ENCODE measurements around the gene ARTN.

Gene ARTN

GRCh38 chr1:43974443-43975248 lies 41.0 kb downstream of the ARTN start, which contains the start of gene ATP6V0B:
Gene ATP6V0B (plus strand): TSS chr1:43974960. CDS start chr1:43975041, 81 bp downstream.
- peak; percentile 88 for DNase-seq

DNA sequence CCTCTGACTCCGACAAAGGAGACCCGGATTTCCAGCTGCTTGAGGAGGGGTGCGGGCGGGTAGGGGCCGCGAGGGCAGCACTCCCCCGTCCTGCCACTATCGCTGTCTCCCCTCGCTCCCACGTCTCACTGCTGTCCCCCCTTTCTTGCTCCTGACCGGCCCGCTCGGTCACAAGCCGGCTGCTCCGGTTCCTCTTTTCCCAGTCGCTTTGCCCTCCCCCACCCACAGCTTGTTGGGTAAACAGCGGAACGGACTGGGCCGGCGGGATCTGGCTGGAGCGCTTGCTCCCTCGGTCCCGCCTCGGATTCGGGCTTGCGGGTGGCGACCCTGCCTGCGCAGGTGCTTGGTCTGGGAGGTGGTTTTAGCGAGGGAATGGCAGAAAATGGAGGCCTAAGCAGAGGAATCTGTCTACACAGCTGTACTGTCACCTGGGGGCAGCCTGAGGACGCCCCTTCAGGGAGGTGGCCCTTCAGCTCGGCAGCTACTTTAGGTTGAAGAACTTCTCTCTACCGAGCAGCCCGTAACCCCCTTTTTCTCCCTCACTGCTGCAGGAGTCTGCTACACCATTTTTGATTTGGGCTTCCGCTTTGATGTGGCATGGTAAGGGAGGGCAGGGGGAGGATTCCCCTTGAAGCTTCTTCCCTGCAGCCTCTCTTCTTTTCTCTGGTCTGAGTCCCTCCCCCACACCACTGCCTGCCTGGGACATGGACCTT lies 41.8 kb downstream of the ARTN start:
- no peak for DNase-seq

GRCh38 chr1:43976045-43976444 lies 42.4 kb downstream of the ARTN start:
- DNase-seq = no peak

DNA sequence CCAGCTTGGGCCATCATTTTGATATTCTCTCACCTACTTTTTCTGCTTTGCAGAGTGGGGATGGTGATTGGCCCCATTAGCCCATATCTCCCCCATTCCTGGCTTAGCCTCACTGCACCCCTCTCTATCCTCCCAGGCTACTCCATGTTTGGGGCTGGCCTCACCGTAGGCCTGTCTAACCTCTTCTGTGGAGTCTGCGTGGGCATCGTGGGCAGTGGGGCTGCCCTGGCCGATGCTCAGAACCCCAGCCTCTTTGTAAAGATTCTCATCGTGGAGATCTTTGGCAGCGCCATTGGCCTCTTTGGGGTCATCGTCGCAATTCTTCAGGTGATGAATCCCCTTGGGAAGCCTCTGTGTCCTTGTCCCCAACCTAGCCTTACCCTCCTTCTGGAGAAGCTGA lies 43.3 kb downstream of the ARTN start:
- DNase-seq = no peak

GRCh38 chr1:43977376-43978263 lies 44.0 kb downstream of the ARTN start:
- no peak for DNase-seq

- DNase-seq = no peak
Observed at GRCh38 chr1:43978264-43978550, 44.6 kb downstream of the ARTN start.

DNA sequence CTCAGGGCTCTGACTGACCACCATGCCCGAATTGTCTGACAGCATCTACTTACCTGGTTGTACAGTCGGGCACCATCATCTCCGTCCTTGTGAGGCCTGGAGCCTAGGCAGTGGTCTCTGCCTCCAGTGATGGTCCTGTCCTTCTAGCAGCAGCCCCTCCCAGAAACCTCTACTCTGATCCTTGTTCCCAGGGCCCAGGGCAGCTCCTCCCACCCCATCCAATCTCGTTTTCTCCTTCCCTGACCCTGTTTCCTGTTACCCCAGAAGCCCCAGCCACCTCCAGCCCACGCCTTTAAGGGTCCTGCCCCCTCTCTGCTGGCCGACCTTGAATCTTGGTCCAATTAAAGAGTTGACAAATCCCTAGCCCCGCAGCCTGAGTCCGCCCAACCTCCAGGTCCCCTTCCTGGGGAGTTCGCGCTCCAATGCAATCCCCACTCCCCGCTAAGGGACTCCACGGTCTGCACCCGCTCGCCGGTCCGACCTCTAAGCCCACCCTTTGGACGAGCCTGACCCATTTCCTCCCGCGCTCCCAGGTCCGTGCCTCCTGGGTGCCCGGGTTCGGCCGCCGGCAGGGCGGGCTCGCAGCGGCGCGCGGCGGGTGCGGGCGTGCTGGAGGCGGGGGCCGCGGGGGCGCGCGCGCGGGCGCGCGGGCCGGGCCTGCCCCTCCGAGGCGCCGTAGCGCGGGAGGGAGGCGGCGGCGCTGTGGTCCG lies 45.1 kb downstream of the ARTN start, which contains the start of gene B4GALT2:
Gene B4GALT2 (plus strand): TSS at position 660 of the 710 bp plus-strand sequence. CDS start 1,951 bp downstream, outside the sequence.
- DNase-seq = no peak

DNA sequence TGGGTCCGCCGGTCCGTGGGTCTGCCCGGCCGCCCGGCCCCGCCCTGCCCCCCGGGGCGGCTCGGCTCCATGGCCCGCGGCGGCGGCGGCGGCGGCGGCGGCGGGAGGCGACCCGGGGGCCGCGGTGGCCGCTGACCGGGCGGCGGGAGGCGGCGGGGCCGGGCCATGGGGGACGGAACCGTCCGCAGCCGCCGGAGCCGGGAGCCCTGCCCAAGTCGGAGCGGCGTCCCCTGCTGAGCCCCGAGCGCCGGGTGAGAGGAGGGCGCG lies 45.6 kb downstream of the ARTN start:
- DNase-seq = no peak

- no peak for DNase-seq
Observed at GRCh38 chr1:43979528-43980254, 46.1 kb downstream of the ARTN start.

DNA sequence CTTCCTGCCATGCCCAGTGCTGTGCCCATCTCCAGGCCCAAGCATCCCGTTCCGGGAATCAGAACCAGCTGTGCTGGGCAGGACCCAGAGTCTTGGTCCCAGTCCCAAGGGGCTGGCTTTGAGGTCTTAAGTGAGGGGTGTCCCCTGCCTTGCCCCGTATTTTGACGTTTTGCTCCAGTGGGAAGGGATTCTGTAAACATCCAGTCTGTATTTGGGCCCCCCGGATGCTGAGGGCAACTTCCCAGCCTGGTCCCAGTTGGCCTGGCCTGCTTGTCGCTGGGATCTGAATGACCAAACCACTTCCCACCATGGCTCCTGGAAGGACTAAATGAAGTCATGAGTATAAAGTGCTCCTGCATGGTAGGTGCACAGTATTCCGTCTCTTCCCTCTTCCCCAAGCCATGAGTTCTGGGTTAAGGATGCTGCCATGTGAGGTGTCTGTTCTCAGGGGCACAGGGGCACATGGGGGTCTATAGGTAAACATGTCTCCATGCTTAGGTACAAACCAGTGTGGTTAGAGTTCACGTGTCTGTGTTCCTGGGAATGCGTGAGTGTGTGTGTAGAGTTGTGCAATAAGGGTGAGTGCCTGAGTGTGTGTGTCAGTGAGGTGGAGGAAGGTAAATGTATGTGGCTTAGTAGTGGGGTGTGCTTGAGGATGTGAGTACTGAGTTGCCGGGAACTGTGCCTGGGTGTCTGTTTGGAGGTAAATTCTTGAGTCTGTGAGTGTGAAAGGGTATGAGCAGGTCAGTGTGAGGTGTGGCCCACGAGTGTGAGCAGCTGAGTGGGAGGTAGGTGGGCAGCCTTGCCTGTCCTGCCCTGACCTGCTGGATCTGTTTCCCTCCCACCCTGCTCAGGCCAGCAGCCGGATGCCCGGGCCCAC lies 46.9 kb downstream of the ARTN start:
- no peak for DNase-seq

DNA sequence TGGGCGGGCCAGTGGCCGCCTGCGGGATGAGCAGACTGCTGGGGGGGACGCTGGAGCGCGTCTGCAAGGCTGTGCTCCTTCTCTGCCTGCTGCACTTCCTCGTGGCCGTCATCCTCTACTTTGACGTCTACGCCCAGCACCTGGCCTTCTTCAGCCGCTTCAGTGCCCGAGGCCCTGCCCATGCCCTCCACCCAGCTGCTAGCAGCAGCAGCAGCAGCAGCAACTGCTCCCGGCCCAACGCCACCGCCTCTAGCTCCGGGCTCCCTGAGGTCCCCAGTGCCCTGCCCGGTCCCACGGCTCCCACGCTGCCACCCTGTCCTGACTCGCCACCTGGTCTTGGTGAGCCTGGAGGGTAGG lies 47.5 kb downstream of the ARTN start:
- DNase-seq = no peak

- DNase-seq = no peak
Observed at GRCh38 chr1:43981636-43982035, 48.0 kb downstream of the ARTN start.

GRCh38 chr1:43982241-43982640 lies 48.6 kb downstream of the ARTN start:
- DNase-seq = no peak

GRCh38 chr1:43982808-43983207 lies 49.2 kb downstream of the ARTN start:
- DNase-seq = no peak

- no peak for DNase-seq
Observed at GRCh38 chr1:43983253-43983899, 49.8 kb downstream of the ARTN start.

DNA sequence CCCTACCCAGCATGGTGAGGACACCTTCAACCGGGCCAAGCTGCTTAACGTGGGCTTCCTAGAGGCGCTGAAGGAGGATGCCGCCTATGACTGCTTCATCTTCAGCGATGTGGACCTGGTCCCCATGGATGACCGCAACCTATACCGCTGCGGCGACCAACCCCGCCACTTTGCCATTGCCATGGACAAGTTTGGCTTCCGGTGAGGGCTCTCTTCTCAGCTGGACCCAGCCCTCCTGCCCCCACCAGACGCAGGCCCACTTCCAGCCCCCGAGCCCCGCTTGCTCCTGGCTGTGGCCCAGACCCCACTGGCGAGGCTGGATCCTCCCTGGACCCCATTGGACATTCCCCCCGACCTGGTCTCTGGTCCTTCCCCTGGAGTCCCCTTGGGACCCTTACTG lies 51.3 kb downstream of the ARTN start:
- no peak for DNase-seq

- no peak for DNase-seq
Observed at GRCh38 chr1:43985984-43986595, 52.5 kb downstream of the ARTN start.

- no peak for DNase-seq
Observed at GRCh38 chr1:43986712-43987111, 53.1 kb downstream of the ARTN start.

All from NCI-H1436 (cell line).